ENCODE measurements around the gene STX1A.
A peak's percentile ranks its signal among the peaks of the same experiment; 100 is the strongest.
"Not testable (repeated sequence)": the region's sequence is repeated elsewhere in the genome, so short reads cannot be mapped to it uniquely, and the experiment has no call there.

Gene STX1A

GRCh38 chr7:73735528-73735905 is 16.0 kb upstream of the STX1A start:
- DNase-seq = no peak

DNA sequence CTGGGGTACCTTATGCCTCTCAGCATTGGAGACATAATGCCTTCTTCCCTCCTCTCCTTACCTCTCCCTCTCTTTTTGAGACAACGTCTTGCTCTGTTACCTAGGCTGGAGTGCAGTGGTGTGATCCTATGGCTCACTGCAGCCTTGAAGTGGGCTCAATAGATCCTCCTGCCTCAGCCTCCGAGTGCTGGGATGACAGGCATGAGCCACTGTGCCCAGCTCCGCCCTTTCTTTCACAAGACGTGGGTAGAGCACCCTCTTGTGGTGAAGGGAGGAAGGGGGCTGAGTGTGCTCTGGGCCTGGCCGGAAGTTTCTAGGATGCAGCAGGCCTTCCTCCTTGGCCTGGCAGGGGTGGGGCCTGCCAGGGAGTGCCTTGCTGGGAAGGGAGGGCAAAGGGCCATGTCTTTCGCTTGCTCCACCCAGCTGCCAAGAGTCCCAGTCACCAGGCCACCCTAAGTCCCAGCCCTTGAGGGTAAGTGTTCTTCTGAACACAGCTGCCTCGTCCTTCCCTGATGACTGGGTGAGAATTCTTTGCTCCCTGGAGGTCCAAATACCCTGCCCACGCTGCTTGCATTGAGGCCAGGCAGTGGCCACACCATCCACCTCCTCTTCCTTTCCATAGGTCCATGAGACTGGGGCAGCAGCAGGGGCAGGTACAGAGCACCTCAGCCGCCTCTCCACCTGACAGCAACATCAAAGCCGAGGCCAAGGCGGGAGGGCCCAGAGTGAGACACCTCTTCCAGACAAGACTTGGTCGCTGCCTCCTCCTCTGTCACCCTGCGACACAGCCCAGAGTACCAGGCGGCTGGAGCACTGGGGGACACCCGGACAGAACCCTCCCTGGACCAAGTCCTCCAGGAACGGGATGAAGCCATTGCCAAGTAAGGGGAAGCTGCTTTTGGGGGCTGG is 15.4 kb upstream of the STX1A start:
- DNase-seq = peak; percentile 10 to 27

- DNase-seq = no peak
Observed at GRCh38 chr7:73732397-73732796, 12.9 kb upstream of the STX1A start.

- DNase-seq = no peak
Observed at GRCh38 chr7:73730485-73730884, 11.0 kb upstream of the STX1A start.

GRCh38 chr7:73728551-73728950 is 9.1 kb upstream of the STX1A start:
- no peak for DNase-seq

DNA sequence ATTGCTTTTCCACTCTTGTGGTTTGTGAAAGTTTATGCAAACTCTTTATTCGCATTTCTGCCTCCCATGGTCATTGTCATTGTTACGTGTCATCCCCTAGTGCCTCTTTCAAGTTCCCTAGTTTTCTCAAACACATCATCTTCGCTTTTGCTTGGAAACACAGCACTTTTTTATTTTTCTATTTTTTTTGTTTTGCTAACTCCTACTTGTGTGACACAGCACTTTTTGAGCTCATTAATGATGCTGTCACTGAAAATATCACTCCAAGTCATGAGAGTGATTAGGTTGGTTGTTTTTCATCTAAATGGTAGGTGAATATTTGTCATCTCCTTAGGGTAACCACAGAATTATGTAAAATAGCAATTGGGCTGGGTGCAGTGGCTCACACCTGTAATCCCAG is 8.5 kb upstream of the STX1A start:
- DNase-seq = no peak

DNA sequence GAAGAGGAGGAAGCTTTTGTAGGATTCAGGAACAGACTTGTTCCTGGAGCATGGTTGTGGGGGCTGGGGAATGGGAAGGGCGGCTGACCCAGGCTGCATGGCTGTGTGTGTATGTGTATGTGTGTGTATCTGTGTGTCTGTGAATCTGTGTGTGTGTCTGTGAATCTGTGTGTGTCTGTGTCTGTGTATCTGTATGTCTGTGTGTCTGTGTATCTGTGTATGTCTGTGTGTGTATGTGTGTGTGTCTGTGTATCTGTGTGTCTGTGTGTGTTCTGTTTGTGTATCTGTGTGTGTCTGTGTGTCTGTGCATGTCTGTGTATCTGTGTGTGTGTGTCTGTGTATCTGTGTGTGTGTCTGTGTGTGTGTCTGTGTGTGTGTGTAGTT is 6.6 kb upstream of the STX1A start:
- no peak for DNase-seq

GRCh38 chr7:73723813-73724212 is 4.3 kb upstream of the STX1A start:
- no peak for DNase-seq

- no peak for DNase-seq
Observed at GRCh38 chr7:73722785-73723184, 3.3 kb upstream of the STX1A start.

DNA sequence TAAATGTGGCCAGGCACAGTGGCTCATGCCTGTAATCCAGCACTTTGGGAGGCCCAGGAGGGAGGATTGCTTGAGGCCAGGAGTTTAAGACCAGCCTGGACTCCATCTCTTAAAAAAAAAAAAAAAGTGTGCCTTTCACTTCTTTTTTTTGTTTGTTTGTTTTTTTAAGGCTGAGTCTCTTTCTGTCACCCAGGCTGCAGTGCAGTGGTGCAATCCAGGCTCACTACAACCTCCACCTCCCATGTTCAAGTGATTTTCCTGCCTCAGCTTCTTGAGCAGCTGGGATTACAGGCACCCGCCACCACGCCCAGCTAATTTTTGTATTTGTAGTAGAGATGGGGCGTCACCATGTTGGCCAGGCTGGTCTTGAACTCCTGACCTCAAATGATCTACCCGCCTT is 2.7 kb upstream of the STX1A start:
- not testable (repeated sequence) for DNase-seq

GRCh38 chr7:73721377-73721817 is 1.9 kb upstream of the STX1A start:
- peak; percentile 41 to 42 for DNase-seq

- DNase-seq = not testable (repeated sequence)
Observed at GRCh38 chr7:73720443-73720842, 974 bp upstream of the STX1A start.

DNA sequence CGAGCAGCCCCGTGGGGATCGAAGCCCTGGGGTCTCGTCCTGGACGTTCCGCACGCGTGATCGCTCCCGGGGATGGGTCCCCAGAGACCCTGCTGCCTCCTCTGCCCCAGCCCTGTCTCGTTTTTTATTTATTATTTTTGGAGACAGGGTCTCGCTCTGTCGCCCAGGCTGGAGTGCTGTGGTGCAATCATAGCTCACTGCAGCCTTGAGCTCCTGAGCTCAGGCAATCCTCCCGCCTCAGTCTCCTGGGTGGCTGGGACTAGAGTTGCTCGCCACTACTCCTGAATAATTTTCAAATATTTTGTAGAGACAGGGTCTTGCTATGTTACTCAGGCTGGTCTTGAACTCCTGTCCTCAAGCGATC is 319 bp upstream of the STX1A start:
- DNase-seq = no peak

- no peak for DNase-seq
Observed at GRCh38 chr7:73718438-73718881, 1.0 kb downstream of the STX1A start.

- DNase-seq = no peak
Observed at GRCh38 chr7:73717991-73718405, 1.5 kb downstream of the STX1A start.

GRCh38 chr7:73717025-73717807 is 2.3 kb downstream of the STX1A start:
- DNase-seq = peak in 1 of 2 donors; percentile 33

GRCh38 chr7:73716318-73716890 is 3.1 kb downstream of the STX1A start:
- no peak for DNase-seq

DNA sequence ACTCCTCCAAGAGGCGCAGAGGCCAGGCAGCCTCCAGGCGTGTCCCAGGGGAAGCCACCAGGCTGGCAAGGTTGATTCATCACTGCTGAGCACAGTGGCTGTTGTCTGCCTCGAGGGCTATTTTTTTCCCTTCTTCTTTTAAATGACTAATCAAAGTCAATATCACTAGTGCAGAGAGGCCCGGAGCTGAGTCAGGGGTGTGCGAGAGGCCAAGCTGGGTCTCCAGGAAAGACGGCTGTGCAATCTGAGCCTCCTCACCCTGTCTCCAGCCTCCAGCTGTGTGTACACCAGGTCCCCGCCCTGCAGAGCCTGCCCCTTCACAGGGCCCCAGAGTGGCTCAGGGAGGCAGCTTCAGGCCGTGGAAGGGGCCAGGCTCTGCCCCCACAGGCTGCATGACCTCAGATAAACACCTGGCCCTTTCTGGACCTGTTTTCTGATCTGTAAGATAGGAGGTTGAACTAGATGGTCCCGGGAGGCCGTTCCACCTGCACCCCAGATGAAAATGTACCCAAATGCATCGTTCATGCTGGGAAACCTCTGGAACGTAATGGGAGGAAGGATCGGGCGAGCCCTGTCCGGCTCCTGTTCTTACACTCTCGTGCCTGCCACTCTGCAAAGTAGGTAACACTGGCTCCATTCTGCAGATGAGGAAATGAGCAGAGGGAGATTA is 3.7 kb downstream of the STX1A start:
- no peak for DNase-seq

DNA sequence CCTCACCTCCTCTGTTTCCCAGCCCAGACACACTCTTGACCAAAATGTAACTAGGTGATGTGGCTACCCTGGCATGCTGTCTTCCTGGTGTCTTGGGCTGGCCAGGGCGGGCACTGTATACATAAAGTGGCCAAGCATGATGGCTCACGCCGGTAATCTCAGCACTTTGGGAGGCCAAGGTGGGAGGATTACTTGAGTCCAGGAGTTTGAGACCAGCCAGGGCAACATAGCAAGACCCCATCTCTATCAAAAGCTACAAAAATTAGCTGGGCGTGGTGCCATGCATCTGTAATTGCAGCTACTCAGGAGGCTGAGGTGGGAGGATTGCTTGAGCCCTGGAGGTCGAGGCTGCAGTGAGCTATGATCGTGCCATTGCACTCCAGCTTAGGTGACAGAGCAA is 6.2 kb downstream of the STX1A start:
- DNase-seq = not testable (repeated sequence)

DNA sequence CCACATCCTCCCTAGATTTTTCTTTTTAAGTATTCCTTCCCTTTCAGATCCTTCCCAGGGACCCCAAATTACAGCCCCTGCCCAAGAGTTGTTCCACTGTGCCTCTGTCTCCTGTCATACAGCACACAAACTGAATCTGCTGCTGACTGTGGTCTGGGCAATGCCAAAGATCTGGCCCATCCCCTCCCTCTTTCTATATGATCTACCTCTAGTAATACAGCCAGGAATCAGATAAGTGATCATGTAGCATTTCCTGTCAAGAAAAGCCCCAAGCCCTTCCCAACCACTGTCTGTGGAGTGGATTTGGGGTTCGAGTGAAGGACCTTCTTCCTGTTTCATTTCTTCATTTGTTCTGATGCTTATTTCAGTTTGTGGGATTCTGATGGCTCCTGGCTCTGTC is 6.7 kb downstream of the STX1A start:
- DNase-seq = no peak

GRCh38 chr7:73708961-73709549 is 10.4 kb downstream of the STX1A start:
- DNase-seq = no peak

GRCh38 chr7:73707045-73707631 is 12.3 kb downstream of the STX1A start:
- peak; percentile 20 to 26 for DNase-seq
